ENCODE measurements around the gene TNFRSF19. TPM values are rescaled to one million over a fixed set of nuclear protein-coding genes. Genes with fewer than 3 reads are reported as not detected.

TNFRSF19 gene
- total RNA-seq, 4 donors from 2014 or later = 4.9 to 9.2 (median 7.7) TPM

DNA sequence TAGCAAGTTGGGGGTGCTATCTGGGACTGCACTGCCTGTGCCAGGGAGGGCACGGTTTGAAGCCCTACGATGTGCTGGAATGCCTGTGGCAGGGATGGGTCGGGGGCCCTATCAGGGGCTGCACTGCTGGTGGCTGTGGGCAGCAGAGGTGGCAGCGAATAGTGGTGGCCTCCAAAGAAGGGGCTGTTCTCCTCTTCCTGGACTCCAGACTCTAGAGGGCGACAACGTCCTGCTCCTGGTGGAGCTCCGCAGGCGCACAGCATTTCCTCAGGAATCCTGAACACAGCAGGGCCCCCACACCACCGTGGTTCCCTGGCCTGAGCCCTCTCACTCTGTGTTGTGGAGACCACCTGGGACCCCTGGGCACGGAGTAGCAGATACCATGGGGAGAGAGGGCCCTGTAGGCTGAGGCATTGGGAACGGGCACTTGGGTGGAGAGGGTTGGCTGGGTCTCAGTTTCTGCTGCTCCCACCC, 145.6 kb downstream of the TNFRSF19 start:
- no peak overlapping the region for H3K27ac ChIP-seq
- H3K9me3 ChIP-seq = no peaks in the 10 kb centered on the region
- no peaks in the 10 kb centered on the region for H3K27me3 ChIP-seq
- no peak overlapping the region for H3K4me3 ChIP-seq (replicated peaks in 1 of 3)
- intact Hi-C loops (cut with DNase I) = loop anchor here (5.0 kb wide), 1 partner anchor 157 kb away; no protein-coding TSS in a partner anchor
- TF ChIP-seq POLR2A (IDR thresholded peaks at IDR 0.05) = no peak
- TF ChIP-seq, protein P1, sequence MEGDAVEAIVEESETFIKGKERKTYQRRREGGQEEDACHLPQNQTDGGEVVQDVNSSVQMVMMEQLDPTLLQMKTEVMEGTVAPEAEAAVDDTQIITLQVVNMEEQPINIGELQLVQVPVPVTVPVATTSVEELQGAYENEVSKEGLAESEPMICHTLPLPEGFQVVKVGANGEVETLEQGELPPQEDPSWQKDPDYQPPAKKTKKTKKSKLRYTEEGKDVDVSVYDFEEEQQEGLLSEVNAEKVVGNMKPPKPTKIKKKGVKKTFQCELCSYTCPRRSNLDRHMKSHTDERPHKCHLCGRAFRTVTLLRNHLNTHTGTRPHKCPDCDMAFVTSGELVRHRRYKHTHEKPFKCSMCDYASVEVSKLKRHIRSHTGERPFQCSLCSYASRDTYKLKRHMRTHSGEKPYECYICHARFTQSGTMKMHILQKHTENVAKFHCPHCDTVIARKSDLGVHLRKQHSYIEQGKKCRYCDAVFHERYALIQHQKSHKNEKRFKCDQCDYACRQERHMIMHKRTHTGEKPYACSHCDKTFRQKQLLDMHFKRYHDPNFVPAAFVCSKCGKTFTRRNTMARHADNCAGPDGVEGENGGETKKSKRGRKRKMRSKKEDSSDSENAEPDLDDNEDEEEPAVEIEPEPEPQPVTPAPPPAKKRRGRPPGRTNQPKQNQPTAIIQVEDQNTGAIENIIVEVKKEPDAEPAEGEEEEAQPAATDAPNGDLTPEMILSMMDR (IDR thresholded peaks at IDR 0.05) = peak in 4 of 6 experiments; percentile 52 to 64 (median 60)
- no peaks in the 10 kb centered on the region for H3K36me3 ChIP-seq
- DNase-seq = peak; percentile 62
- 81 to 89% methylated on average over 5 to 10 of the region's 11 CpGs for WGBS, 2 donors
- no peaks in the 10 kb centered on the region for H3K4me1 ChIP-seq

DNA sequence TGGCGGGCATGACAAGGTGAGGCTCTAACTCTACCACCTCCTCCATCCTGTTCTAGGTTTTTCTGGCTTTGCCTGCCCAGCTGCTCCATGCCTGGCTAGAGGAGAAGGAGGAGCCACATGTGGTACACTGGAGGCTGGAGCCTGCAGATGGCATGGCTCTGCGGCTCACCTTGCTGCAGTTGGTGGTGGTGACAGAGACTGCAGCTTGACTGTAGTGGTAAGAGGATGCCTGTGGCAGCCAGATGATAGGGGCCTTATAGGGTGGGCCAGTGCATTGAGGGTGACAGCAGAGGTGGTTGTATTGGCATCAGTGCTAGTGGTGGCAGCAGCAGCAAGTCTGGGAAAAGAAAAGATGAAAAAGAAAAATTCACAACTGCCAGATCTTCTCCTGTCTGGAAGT, 146.2 kb downstream of the TNFRSF19 start:
- H3K36me3 ChIP-seq = no peaks in the 10 kb centered on the region
- H3K9me3 ChIP-seq = no peaks in the 10 kb centered on the region
- WGBS, 2 donors = 94 to 100% methylated on average over 2 of the region's 2 CpGs
- H3K4me3 ChIP-seq (replicated peaks in 1 of 3) = no peak overlapping the region
- no peaks in the 10 kb centered on the region for H3K4me1 ChIP-seq
- no peak overlapping the region for H3K27ac ChIP-seq
- DNase-seq = no peak
- no peaks in the 10 kb centered on the region for H3K27me3 ChIP-seq
- TF ChIP-seq, protein P1 (IDR thresholded peaks at IDR 0.05) = no peak
- TF ChIP-seq POLR2A (IDR thresholded peaks at IDR 0.05) = no peak
- intact Hi-C loops (cut with DNase I) = loop anchor here (5.0 kb wide), 1 partner anchor 156 kb away; no protein-coding TSS in a partner anchor

DNA sequence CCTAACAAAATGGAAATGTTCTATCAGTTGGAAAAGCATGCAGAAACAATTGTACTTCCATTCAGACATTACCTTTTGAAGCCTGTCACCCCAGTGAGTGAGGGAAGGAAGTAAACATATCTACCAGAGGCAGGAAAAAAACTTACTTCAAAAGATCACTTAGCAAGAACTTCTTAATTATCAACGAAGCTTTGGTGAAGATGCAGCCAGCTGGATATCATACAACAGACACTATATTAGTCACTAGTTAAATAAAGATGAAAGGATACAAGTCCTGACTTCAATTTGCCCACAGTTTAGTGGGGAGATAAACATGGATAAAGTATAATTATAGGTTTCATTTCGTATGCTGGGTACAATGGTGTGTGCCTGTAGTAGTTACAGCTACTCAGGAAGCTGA, 148.8 kb downstream of the TNFRSF19 start:
- H3K4me1 ChIP-seq = peaks cover 8 to 17% of the 10 kb centered on the region in 2 donors
- no peaks in the 10 kb centered on the region for H3K27me3 ChIP-seq

DNA sequence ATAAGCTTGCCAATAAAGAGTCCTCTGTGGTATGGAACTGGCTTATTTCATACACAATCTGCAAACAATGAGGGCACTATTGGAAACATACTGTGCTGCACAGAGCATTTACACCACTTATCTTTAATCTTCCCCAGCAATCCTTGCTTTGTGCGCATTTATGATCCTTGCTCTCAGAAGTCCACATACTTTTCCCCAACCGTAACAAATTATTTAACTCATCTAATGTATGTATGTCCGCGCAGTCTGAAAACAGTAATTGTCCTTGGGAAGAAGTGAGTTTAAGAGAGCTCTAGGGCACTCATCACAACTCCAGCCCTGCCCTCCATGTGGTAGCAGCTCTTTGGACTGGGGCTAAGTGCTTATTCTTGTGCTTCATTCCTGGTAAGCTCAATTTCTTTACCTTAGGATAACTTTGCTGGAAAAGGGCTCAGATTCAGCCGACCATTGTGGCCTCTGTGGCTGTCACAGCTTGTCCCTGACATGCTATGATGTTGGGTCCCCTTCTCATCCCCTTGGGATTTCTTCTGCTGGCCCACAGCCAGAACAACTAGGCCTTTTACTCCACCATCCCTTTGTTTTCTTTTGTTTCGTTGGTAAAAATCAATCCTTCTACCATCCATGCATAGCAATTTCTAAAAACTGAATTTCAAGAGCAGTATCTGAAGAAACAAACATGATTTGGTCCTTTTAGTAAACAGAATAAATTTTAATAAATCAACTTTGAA, 152.7 kb downstream of the TNFRSF19 start:
- intact Hi-C loops (cut with DNase I) = no loop called here
- DNase-seq = peak; percentile 37 to 42
- Histone ChIP-seq H3K4me3 (replicated peaks in 1 of 3) (no peak overlapping the region), H3K4me1 (peaks cover 8 to 25% of the 10 kb centered on the region in 2 donors), H3K9me3 (no peaks in the 10 kb centered on the region), H3K36me3 (no peaks in the 10 kb centered on the region), H3K27ac (peak overlapping the region; percentile 39 to 62 (median 43)), H3K27me3 (no peaks in the 10 kb centered on the region)
- 62 to 65% methylated on average over 6 of the region's 6 CpGs for WGBS, 2 donors
- TF ChIP-seq, protein P1 (IDR thresholded peaks at IDR 0.05) = no peak
- no peak for TF ChIP-seq POLR2A (IDR thresholded peaks at IDR 0.05)

More for the DNA sequence above, 148.8 kb downstream of the TNFRSF19 start:
- Histone ChIP-seq H3K27ac (no peak overlapping the region), H3K4me3 (replicated peaks in 1 of 3) (no peak overlapping the region), H3K9me3 (no peaks in the 10 kb centered on the region), H3K36me3 (no peaks in the 10 kb centered on the region)
- DNase-seq = no peak
- intact Hi-C loops (cut with DNase I) = loop anchor here (5.0 kb wide), 1 partner anchor 153 kb away; no protein-coding TSS in a partner anchor
- WGBS, 2 donors = 63 to 76% methylated on average over 2 of the region's 2 CpGs
- TF ChIP-seq, protein P1 (IDR thresholded peaks at IDR 0.05) = no peak
- no peak for TF ChIP-seq POLR2A (IDR thresholded peaks at IDR 0.05)

DNA sequence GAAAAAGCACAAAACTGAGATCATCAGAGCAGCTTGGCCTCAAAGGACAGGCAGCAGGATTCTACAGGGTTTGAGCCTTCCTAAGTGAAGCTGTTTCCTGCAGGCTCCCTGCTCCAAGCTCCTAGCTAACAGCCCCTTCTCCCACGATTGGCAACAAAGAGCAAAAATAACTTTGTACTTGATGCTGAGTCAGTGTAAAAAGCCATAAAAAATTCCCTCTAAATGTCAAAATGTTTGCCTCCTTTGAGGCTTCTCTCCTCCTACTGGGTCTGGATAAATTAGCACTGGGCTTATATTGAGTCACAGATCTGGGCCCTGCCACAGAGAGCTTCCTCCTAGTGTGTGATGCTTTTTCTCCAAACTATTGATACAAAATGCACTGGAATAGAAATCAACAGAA, 153.3 kb downstream of the TNFRSF19 start:
- peak in 1 of 2 donors; percentile 27 for DNase-seq
- H3K27me3 ChIP-seq = no peaks in the 10 kb centered on the region
- no peaks in the 10 kb centered on the region for H3K9me3 ChIP-seq
- no peak overlapping the region for H3K4me3 ChIP-seq (replicated peaks in 1 of 3)
- no peaks in the 10 kb centered on the region for H3K36me3 ChIP-seq
- H3K27ac ChIP-seq = peak overlapping the region; percentile 39 to 62 (median 43)
- intact Hi-C loops (cut with DNase I) = no loop called here
- WGBS, 2 donors = 14 to 18% methylated on average over 1 of the region's 1 CpG
- no peak for TF ChIP-seq POLR2A (IDR thresholded peaks at IDR 0.05)
- TF ChIP-seq, protein P1 (IDR thresholded peaks at IDR 0.05) = no peak
- peaks cover 8 to 25% of the 10 kb centered on the region in 2 donors for H3K4me1 ChIP-seq

Data from thyroid gland (tissue), 4 donors.